Natural killer cell (primary cell): Measurements from ENCODE around the gene PRKN. TPM values are rescaled to one million over a fixed set of nuclear protein-coding genes. Genes with fewer than 3 reads are reported as not detected.

ENCODE experiments used
- ATAC-seq, 3 donors: fragments of 150-1000 bp in 2 of 3; fragments of 200-7000 bp in 1 of 3; cut with Tn5 transposase; 1 replicate in 1 of 3; 2 replicates in 2 of 3; pipeline ENCODE4 v1.10.0; 2021; ENCODE audit warnings: mild to moderate bottlenecking in 2 of 3, moderate library complexity in 2 of 3
- DNase-seq, 2 donors: peaks; one replicate each; pipeline versions ENCODE4 v3.0.0 to v3.0.0-alpha.2; 2013 to 2021; ENCODE audit warnings: mixed read lengths in 1 of 2
- H3K27ac ChIP-seq: one replicate; pipeline ENCODE4 v1.5.1; 2013; ENCODE audit warnings: mild to moderate bottlenecking, low read length
- H3K27me3 ChIP-seq: one replicate; pipeline ENCODE4 v1.6.1; 2013; ENCODE audit warnings: low read length; ENCODE audit not compliant: control insufficient read depth, insufficient read depth
- H3K36me3 ChIP-seq: one replicate; pipeline ENCODE4 v1.6.1; 2013; ENCODE audit warnings: low read length; ENCODE audit not compliant: control insufficient read depth, insufficient read depth
- H3K4me1 ChIP-seq: one replicate; pipeline ENCODE4 v1.6.1; 2013; ENCODE audit warnings: low read length; ENCODE audit not compliant: control insufficient read depth, insufficient read depth
- H3K4me3 ChIP-seq: one replicate; pipeline ENCODE4 v1.5.1; 2013; ENCODE audit warnings: low read length
- H3K9me3 ChIP-seq: one replicate; pipeline ENCODE4 v1.6.1; 2013; ENCODE audit warnings: low read length; ENCODE audit not compliant: control insufficient read depth, insufficient read depth
- H3K27ac Mint-ChIP-seq, 2 donors: one replicate each; pipeline ENCODE4 v1.8.0; 2022; ENCODE audit warnings: mild to moderate bottlenecking in 2 of 2, mixed read lengths in 2 of 2, moderate library complexity in 1 of 2
- H3K27me3 Mint-ChIP-seq, 2 donors: one replicate each; pipeline ENCODE4 v1.8.0; 2022; ENCODE audit warnings: low read depth in 2 of 2, mixed read lengths in 2 of 2
- H3K36me3 Mint-ChIP-seq: one replicate; pipeline ENCODE4 v1.8.0; 2022; ENCODE audit warnings: mixed read lengths
- H3K4me1 Mint-ChIP-seq, 2 donors: one replicate each; pipeline ENCODE4 v1.8.0; 2022; ENCODE audit warnings: mixed read lengths in 2 of 2
- H3K4me3 Mint-ChIP-seq: one replicate; pipeline ENCODE4 v1.8.0; 2022; ENCODE audit warnings: mild to moderate bottlenecking, moderate library complexity, mixed read lengths
- H3K9me3 Mint-ChIP-seq, 2 donors: one replicate each; pipeline ENCODE4 v1.8.0; 2022; ENCODE audit warnings: mixed read lengths in 2 of 2
- CTCF ChIP-seq: fragments of 200-600 bp; IDR thresholded peaks from one replicate; pipeline ENCODE4 v1.8.0; 2022; ENCODE audit warnings: antibody characterized with exemption
- WGBS: methylation state at CpG from one replicate; pipeline ENCODE4 v1.1.7; 2013; ENCODE audit warnings: missing lambda C conversion rate; ENCODE audit not compliant: insufficient coverage; 5-methylcytosine and 5-hydroxymethylcytosine counted together
- intact Hi-C: fragments of 100-400 bp; cut with micrococcal nuclease; formaldehyde crosslinking; loops from one replicate; pipeline ENCODE4 v1.14.2; 2022
- total RNA-seq, 4 donors: library from RNA; stranded (reverse); fragments of 120-200 nt in 1 of 4; gene quantifications; one replicate each; pipeline versions ENCODE4 v1.2.3 to v1.2.4, GENCODE V29; 2013 to 2022

The PRKN gene
- total RNA-seq, 3 donors from 2014 or later (not counting 1 experiment from before 2014, with no cell fraction given) = 1.4 to 1.9 (median 1.9) TPM

- DNase-seq (no peak), ATAC-seq (no peak)
- Mint-ChIP-seq H3K27me3 (peaks cover 2 to 8% of the 10 kb centered on the region in 2 donors), H3K9me3 (no peaks in the 10 kb centered on the region), H3K4me1 (no peaks in the 10 kb centered on the region), H3K4me3 (no peak overlapping the region), H3K27ac (no peak overlapping the region), H3K36me3 (no peaks in the 10 kb centered on the region)
- WGBS = 33% methylated on average over 1 of the region's 2 CpGs
- Histone ChIP-seq H3K4me1 (no peaks in the 10 kb centered on the region), H3K27me3 (no peaks in the 10 kb centered on the region), H3K9me3 (no peaks in the 10 kb centered on the region), H3K36me3 (no peaks in the 10 kb centered on the region), H3K4me3 (no peak overlapping the region), H3K27ac (no peak overlapping the region)
- TF ChIP-seq CTCF = no peak
- intact Hi-C loops = no loop called here
Observed at GRCh38 chr6:161837854-161838253, 889.7 kb downstream of the PRKN start.

GRCh38 chr6:161837449-161837735, 890.2 kb downstream of the PRKN start:
- intact Hi-C loops = no loop called here
- ATAC-seq (no peak), DNase-seq (no peak)
- Histone ChIP-seq H3K9me3 (no peaks in the 10 kb centered on the region), H3K36me3 (no peaks in the 10 kb centered on the region), H3K4me1 (no peaks in the 10 kb centered on the region), H3K27me3 (no peaks in the 10 kb centered on the region), H3K4me3 (no peak overlapping the region), H3K27ac (no peak overlapping the region)
- peaks cover 2 to 8% of the 10 kb centered on the region in 2 donors for H3K27me3 Mint-ChIP-seq
- H3K4me3 Mint-ChIP-seq = no peak overlapping the region
- no peak overlapping the region for H3K27ac Mint-ChIP-seq
- no peaks in the 10 kb centered on the region for H3K36me3 Mint-ChIP-seq
- 92% methylated on average over 1 of the region's 1 CpG for WGBS
- no peak for TF ChIP-seq CTCF
- H3K9me3 Mint-ChIP-seq = no peaks in the 10 kb centered on the region
- no peaks in the 10 kb centered on the region for H3K4me1 Mint-ChIP-seq

- H3K4me1 ChIP-seq = no peaks in the 10 kb centered on the region
- H3K36me3 Mint-ChIP-seq = no peaks in the 10 kb centered on the region
- no peak overlapping the region for H3K27ac ChIP-seq
- WGBS = 86% methylated on average over 12 of the region's 15 CpGs
- H3K36me3 ChIP-seq = no peaks in the 10 kb centered on the region
- no peaks in the 10 kb centered on the region for H3K27me3 ChIP-seq
- H3K9me3 Mint-ChIP-seq = no peaks in the 10 kb centered on the region
- no peaks in the 10 kb centered on the region for H3K9me3 ChIP-seq
- intact Hi-C loops = no loop called here
- H3K4me3 Mint-ChIP-seq = no peak overlapping the region
- DNase-seq (no peak), ATAC-seq (no peak)
- H3K27me3 Mint-ChIP-seq = peaks cover 2 to 8% of the 10 kb centered on the region in 2 donors
- TF ChIP-seq CTCF = no peak
- no peak overlapping the region for H3K27ac Mint-ChIP-seq
- H3K4me1 Mint-ChIP-seq = no peaks in the 10 kb centered on the region
- no peak overlapping the region for H3K4me3 ChIP-seq
Observed at GRCh38 chr6:161836643-161837448, 890.7 kb downstream of the PRKN start.
